AG20443 (cell line): Measurements from ENCODE around the gene TAX1BP3.
A peak's percentile ranks its signal among the peaks of the same experiment; 100 is the strongest.
"Not testable (repeated sequence)": the region's sequence is repeated elsewhere in the genome, so short reads cannot be mapped to it uniquely, and the experiment has no call there.

ENCODE experiments used
- DNase-seq: peaks from one replicate; pipeline ENCODE4 v3.0.0; 2012; ENCODE audit warnings: low spot score, mixed read lengths

The TAX1BP3 gene, protein sequence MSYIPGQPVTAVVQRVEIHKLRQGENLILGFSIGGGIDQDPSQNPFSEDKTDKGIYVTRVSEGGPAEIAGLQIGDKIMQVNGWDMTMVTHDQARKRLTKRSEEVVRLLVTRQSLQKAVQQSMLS

GRCh38 chr17:3668279-3669084 lies at the start of gene TAX1BP3, which contains the start of gene EMC6:
TSS of gene TAX1BP3 (minus strand) at chr17:3668578. CDS start at chr17:3668526, 52 bp downstream.
TSS of gene EMC6 (plus strand) at chr17:3668812. CDS start at chr17:3669147, 335 bp downstream.
- peak; percentile 100 for DNase-seq

DNA sequence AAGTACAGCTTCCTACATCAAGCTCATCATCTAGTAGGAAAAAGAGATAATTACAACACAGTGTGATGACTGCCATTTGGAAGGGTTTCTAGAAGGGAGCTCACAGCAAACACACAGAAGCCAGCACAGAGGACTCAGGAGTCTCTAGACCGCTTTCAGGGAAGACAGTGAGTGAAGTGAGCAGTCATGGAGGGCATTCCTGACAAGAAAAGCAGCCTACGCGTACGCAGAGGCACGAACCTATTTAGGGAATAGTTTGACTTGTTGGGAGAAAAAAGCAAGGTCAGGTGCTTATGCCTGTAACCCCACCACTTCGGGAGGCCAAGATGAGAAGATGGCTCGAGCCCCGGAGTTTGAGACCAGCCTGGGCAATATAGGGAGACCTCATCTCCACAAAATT lies 46.9 kb upstream of the TAX1BP3 start:
- no peak for DNase-seq

GRCh38 chr17:3712811-3713463 lies 44.6 kb upstream of the TAX1BP3 start:
- no peak for DNase-seq

- no peak for DNase-seq
Observed at GRCh38 chr17:3710951-3711383, 42.6 kb upstream of the TAX1BP3 start.

GRCh38 chr17:3708366-3708765 lies 40.0 kb upstream of the TAX1BP3 start:
- no peak for DNase-seq

- not testable (repeated sequence) for DNase-seq
Observed at GRCh38 chr17:3705718-3705984, 37.3 kb upstream of the TAX1BP3 start.

- no peak for DNase-seq
Observed at GRCh38 chr17:3704931-3705717, 36.7 kb upstream of the TAX1BP3 start.

DNA sequence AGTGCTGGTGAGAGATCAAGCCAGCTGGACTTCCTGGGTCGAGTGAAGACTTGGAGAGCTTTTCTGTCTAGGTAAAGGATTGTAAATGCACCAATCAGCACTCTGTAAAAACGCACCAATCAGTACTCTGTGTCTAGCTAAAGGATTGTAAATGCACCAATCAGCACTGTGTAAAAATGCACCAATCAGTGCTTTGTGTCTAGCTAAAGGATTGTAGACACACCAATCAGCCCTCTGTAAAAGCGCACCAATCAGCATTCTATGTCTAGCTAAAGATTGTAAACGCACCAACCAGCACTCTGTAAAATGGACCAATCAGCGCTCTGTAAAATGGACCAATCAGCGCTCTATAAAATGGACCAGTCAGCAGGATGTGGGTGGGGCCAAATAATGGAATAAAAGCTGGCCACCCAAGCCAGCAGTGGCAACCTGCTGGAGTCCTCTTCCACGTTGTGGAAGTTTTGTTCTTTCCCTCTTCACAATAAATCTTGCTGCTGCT lies 33.7 kb upstream of the TAX1BP3 start:
- not testable (repeated sequence) for DNase-seq

GRCh38 chr17:3699951-3700350 lies 31.6 kb upstream of the TAX1BP3 start:
- no peak for DNase-seq

DNA sequence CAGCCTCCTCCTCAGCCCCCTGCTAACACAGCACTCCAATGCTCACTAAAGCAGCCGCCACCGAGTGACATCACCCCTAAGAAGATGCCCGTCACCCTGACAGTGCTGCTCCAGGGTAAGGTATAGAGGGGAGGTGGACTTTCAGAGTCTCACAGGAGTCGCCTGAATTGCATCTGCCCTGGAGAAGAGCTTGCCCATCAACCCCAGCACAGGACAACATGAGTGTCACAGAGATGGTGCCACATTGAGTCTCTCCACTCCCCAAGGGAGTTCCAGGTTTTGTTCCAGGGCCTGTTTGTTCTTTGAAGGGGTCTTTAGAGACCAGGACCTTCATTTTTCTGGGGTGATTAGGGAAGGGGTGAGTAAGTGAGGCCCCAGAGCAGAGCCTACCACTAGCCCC lies 29.8 kb upstream of the TAX1BP3 start:
- no peak for DNase-seq

GRCh38 chr17:3697103-3697476 lies 28.7 kb upstream of the TAX1BP3 start:
- no peak for DNase-seq

DNA sequence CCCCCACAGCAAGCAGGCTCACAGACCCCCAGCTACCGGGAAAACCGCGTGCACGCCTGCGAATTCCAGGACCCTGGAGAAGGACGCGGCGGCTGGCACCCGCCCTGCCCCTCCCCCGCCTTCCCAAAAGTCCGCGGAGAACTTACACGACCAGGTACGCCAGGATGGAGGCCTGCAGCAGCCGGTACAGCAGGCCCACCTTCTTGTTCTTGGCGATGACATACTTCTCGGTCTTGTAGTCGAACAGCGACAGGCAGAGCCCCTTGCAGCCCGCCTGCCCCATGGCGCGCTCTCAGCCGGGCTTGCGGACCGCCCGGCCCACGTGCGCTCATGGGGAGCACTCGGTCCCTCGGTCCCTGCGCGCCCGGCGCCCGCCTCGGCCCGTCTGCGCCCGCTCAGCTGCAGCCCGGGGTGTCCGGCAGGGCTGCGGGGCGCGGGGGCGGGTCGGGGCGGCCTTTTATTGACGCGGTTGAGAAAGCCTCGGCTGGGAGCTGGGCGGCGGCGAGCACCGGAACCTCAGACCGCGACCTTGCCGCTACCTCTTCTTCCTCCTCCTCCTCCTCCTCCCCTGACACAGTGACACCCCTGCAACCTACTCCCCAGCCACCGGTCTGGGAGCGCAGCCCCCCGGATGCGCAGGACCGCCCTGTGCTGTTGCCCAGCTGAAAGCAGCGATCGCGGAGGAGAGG lies 27.5 kb upstream of the TAX1BP3 start, which contains the start of gene P2RX5:
Gene P2RX5, minus strand, starts transcription at position 433 of the 689 bp plus-strand sequence. Its CDS starts 150 bp downstream, at position 283.
- DNase-seq, result peak; percentile 60

- no peak for DNase-seq
Observed at GRCh38 chr17:3695129-3695722, 26.8 kb upstream of the TAX1BP3 start.

GRCh38 chr17:3693829-3694231 lies 25.5 kb upstream of the TAX1BP3 start:
- DNase-seq, result no peak

DNA sequence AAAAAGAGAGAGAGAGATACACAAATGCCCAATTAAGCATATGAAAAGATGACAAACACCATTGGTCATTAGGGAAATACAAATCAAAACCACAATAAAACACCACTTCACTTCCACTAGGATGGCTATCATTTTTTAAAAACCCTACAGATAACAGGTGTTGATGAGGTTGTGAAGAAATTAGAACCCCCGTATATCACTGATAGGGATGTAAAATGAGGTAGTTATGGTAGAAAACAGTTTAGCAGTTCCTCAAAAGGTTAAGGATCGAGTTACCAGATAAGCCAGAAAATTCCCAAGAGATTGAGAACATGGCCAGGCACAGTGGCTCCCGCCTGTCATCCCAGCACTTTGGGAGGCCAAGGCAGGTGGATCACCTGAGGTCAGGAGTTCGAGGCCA lies 24.8 kb upstream of the TAX1BP3 start:
- DNase-seq, result no peak

DNA sequence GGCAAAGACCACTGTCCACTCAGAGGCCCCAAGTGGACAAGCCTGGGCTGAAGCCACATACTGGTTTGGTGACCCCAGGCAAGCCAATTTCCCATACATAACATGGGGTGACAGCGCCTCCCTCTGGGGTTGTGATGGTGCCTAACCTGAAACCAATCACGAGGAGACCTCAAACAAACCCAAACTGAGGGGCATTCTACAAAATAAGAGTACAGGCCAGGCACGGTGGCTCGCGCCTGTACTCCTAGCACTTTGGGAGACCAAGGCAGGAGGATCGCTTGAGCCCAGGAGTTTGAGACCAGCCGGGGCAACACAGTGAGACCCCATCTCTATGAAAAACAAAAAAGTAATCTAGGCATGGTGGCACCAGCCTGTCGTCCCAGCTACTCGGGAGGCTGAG lies 24.0 kb upstream of the TAX1BP3 start:
- no peak for DNase-seq

GRCh38 chr17:3691617-3692067 lies 23.3 kb upstream of the TAX1BP3 start:
- no peak for DNase-seq

GRCh38 chr17:3690094-3690715 lies 21.8 kb upstream of the TAX1BP3 start:
- no peak for DNase-seq

DNA sequence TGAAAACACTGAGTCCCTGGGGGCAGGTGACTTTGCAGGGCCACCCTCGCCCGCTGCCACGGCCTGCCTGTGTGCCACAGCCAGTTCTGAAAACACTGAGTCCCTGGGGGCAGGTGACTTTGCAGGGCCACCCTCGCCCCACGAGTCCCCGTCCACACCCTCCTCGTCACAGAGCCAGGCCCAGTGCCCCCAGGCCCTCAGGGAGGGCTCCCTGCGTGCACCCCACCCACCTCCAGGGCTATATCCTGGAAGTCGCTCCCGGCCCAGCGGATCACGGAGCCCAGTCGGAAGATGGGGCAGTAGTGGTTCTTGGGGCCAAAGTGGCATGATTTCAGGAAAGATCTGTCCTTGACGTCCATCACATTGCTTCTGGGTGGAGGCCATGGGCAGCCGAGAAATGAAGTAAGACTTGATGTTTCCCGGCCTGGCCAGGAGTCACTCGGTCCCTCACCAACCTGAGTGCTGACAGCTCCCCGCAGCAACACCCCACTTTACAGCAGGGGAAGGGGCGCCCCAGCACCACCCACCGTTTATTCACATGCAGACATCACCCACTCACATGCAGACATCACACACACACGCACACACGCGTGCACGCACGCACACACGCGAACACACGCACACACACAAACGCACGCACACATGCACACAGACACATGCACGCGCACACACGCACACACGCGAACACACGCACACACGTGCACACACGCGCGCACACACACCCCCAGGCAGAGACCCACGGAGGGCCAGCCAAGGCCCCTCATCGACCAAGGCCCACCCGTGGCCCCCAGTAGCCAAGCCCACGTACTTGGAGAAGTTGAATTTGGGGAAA lies 21.1 kb upstream of the TAX1BP3 start:
- DNase-seq, result no peak

DNA sequence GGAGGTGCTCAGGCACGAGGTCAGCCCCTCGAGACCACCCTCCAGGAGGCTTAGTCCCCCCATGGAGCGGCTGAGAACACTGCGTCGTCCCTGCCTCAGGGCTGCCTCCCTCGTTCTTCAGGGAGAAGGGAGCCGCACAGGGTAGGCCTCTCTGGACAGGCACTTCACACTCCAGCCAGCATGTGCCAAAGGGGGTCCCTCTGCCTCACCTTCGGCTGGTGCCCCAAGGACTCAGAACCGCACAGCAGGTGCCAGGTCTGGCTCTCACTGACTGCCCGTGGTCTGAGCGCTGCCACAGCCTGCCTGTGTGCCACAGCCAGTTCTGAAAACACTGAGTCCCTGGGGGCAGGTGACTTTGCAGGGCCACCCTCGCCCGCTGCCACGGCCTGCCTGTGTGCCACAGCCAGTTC lies 20.5 kb upstream of the TAX1BP3 start:
- no peak for DNase-seq
